Measurements from ENCODE around the gene ARFGAP1.

ARFGAP1 gene

DNA sequence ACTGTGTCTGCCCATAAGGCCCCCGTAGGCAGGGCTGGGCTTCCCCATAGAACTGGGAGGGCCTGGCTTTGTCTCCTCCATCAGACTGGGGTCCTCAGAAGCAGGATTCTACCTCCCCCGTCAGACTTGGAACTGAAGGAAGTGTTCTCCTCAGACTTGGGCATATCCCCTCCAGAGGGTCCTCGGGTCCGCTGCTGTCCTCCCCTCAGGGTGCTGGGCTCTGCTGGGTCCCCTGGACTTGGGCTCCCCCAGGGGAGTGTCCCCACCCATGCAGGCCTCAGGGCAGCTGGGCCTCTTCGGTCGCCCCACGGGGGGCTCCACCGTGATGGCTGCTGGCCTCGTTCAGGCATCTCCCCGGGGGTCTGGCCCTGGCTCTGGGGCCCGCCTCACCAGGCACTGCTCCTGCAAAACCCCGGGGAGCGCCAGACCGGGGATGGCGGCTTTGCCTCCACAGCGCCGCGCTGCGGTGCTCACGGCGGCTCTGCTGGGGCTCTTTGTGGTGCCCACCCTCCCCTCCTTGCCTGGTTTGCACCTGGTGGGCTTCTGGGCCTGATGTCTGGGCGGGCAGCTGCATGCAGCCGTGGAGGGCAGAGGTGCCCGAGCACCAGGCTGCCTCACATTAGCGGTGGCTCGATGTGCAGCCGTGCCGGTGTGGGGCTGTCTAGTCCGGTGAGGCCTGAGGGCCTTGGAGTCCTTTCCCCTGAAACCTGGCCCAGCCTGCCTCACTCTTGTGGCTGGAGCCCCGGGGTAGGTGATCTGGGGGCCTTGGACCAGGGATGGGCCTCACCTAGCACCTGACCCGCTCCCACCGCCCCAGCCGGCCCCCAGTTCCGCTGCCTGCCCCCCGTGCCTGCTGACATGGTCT lies 34.3 kb downstream of the ARFGAP1 start:
- H3K4me3 ChIP-seq (replicated peaks; ENCODE audit: low read depth, low read length): no peak overlapping the region
- DNase-seq (ENCODE audit: low read depth): no peak
- TF ChIP-seq, protein P1, sequence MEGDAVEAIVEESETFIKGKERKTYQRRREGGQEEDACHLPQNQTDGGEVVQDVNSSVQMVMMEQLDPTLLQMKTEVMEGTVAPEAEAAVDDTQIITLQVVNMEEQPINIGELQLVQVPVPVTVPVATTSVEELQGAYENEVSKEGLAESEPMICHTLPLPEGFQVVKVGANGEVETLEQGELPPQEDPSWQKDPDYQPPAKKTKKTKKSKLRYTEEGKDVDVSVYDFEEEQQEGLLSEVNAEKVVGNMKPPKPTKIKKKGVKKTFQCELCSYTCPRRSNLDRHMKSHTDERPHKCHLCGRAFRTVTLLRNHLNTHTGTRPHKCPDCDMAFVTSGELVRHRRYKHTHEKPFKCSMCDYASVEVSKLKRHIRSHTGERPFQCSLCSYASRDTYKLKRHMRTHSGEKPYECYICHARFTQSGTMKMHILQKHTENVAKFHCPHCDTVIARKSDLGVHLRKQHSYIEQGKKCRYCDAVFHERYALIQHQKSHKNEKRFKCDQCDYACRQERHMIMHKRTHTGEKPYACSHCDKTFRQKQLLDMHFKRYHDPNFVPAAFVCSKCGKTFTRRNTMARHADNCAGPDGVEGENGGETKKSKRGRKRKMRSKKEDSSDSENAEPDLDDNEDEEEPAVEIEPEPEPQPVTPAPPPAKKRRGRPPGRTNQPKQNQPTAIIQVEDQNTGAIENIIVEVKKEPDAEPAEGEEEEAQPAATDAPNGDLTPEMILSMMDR (IDR thresholded peaks at IDR 0.05; ENCODE audit: low read length, missing control alignments): no peak

DNA sequence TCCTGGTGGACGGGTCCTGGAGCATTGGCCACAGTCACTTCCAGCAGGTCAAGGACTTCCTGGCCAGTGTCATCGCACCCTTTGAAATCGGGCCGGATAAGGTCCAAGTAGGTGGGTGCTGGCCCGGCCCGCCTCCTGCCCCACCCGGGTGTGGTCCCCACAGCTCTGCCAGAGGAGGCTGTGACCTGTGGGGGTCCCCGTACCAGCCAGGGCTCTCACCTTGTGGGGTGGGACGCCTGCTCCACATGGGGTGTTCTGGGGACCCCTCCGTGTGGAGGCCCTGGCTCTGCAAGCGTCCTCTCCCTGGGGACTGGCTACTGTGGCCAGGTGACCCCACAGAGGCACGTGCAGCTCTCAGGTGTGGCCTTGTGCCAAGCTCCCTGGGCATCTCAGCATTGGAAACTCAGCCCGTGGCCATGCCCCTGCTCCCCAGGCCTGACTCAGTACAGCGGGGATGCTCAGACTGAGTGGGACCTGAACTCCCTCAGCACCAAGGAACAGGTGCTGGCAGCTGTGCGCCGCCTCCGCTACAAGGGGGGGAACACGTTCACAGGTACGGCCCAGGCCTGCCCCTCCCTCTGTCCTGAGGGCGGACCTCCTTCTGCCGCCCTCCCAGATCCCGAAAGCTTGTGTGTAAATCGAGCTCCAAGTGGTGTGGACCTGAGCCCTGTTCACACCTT lies 35.1 kb downstream of the ARFGAP1 start:
- no peak for DNase-seq (ENCODE audit: low read depth)
- no peak overlapping the region for H3K4me3 ChIP-seq (replicated peaks; ENCODE audit: low read depth, low read length)
- TF ChIP-seq, protein P1 (IDR thresholded peaks at IDR 0.05; ENCODE audit: low read length, missing control alignments): no peak

DNA sequence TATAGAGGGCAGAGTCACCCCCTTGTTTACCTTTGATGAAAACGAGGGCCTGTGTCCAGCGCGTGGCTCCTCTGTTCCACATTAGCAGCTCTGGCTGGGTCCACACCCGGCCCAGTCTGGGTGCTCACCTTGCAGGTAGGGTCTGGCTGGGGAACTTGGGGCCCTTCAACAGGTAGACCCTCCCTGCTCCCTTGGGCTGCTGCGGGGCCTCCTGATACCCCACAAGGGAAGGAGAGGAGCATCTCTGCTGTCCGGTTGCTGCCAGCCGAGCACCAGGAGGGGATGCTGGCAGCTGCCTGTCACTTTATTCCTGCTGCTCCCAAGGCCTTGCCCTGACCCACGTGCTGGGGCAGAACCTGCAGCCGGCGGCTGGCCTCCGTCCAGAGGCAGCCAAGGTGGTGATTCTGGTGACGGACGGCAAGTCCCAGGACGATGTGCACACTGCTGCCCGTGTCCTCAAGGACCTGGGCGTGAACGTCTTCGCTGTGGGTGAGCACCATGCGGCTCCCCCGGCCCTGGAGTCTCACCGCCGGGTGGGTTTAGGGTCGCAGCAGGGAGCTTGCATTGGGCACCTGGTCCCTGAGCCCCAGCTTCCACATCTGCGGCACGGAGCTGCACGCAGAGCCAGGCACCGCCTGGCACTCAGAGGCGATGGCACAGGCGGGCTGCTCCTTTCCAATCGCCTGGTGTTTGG lies 35.8 kb downstream of the ARFGAP1 start:
- DNase-seq (ENCODE audit: low read depth): no peak
- no peak overlapping the region for H3K4me3 ChIP-seq (replicated peaks; ENCODE audit: low read depth, low read length)
- TF ChIP-seq, protein P1 (IDR thresholded peaks at IDR 0.05; ENCODE audit: low read length, missing control alignments): no peak

DNA sequence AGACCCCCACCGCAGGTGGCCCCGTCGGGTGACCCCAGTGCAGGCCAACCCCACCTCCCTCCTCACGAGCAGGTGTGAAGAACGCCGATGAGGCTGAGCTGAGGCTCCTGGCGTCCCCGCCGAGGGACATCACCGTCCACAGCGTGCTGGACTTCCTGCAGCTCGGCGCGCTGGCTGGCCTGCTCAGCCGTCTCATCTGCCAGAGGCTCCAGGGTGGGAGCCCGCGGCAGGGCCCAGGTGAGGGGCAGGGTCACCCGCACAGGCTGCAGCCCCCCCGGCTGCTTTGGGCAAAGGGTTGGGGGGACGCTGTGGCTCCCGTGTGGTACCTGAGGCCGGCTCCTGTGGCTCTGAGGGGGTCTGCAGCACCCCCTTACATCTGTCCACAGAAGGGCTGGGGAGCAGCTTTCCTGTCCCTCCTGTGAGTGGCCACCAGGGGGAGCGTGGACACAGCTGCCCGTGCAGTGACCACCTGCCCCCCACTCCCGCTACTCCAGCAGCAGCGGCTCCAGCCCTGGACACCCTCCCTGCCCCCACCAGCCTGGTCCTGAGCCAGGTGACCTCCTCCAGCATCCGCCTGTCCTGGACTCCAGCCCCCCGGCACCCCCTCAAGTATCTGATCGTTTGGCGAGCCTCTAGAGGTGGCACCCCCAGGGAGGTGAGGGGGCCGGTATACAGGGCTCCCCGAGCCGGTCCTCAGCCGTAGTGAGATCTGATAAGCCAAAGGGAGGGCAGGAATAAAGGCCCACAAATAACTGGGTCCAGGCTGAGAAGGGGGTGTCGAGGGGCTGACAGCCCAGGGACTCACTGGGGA lies 36.9 kb downstream of the ARFGAP1 start:
- TF ChIP-seq, protein P1 (IDR thresholded peaks at IDR 0.05; ENCODE audit: low read length, missing control alignments): peak; percentile 82
- DNase-seq (ENCODE audit: low read depth): peak; percentile 42
- H3K4me3 ChIP-seq (replicated peaks; ENCODE audit: low read depth, low read length): no peak overlapping the region

DNA sequence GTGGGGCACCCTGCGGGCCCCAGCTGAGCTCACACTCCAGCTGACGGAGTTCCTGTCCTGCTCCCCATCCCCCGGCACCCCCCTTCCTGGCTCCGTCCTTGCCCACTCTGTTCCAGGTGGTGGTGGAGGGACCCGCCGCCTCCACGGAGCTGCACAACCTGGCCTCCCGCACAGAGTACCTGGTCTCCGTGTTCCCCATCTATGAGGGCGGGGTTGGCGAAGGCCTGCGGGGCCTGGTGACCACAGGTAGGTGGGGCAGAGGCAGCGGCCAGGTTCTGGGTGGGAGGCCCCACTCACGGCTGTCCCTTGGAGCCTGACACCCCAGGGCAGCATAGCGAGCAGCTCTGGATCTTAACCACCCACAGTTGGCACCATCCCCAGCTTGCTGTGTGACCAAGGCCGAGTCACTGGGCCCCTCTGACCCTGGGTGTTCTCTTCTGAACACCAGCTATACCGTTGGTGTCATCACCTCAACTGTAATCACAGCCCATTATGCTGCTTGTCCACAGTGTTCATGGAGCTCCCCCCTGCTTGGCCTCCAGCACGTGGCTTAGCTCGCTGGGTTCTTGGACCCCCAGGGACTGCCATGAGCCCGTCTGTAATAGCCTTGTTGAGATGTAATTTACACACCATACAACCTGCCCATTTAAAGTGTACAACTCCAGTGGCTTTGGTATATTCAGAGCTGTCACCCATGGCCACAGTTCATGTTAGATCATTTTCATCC lies 37.8 kb downstream of the ARFGAP1 start:
- TF ChIP-seq, protein P1 (IDR thresholded peaks at IDR 0.05; ENCODE audit: low read length, missing control alignments): no peak
- no peak overlapping the region for H3K4me3 ChIP-seq (replicated peaks; ENCODE audit: low read depth, low read length)
- no peak for DNase-seq (ENCODE audit: low read depth)
